Measurements from ENCODE around the gene ELMO3. TPM values are rescaled to one million over a fixed set of nuclear protein-coding genes. Genes with fewer than 3 reads are reported as not detected.
A peak's percentile ranks its signal among the peaks of the same experiment; 100 is the strongest.

Gene ELMO3
- total and polyA plus RNA-seq, 9 donors = 1.1 to 14.8 (median 2.7) TPM; not detected in 1

- DNase-seq = no peak
- Histone ChIP-seq H3K4me3 (no peak overlapping the region), H3K4me1 (ENCODE audit: insufficient read depth) (peaks cover 9% of the 10 kb centered on the region), H3K9me3 (no peaks in the 10 kb centered on the region), H3K27ac (peak overlapping the region in 1 of 2 donors; percentile 35), H3K27me3 (no peaks in the 10 kb centered on the region), H3K36me3 (no peaks in the 10 kb centered on the region)
- 66 to 81% (median 69%) methylated on average over 4 of the region's 4 CpGs for WGBS, 3 donors
- no peak for TF ChIP-seq POLR2A (IDR thresholded peaks at IDR 0.05)
- TF ChIP-seq EP300 (IDR thresholded peaks at IDR 0.05) = no peak
- TF ChIP-seq, protein P1, sequence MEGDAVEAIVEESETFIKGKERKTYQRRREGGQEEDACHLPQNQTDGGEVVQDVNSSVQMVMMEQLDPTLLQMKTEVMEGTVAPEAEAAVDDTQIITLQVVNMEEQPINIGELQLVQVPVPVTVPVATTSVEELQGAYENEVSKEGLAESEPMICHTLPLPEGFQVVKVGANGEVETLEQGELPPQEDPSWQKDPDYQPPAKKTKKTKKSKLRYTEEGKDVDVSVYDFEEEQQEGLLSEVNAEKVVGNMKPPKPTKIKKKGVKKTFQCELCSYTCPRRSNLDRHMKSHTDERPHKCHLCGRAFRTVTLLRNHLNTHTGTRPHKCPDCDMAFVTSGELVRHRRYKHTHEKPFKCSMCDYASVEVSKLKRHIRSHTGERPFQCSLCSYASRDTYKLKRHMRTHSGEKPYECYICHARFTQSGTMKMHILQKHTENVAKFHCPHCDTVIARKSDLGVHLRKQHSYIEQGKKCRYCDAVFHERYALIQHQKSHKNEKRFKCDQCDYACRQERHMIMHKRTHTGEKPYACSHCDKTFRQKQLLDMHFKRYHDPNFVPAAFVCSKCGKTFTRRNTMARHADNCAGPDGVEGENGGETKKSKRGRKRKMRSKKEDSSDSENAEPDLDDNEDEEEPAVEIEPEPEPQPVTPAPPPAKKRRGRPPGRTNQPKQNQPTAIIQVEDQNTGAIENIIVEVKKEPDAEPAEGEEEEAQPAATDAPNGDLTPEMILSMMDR (IDR thresholded peaks at IDR 0.05) = no peak
- intact Hi-C loops (cut with DNase I) = no loop called here
These were observed 41.6 kb downstream of the ELMO3 start for GRCh38 chr16:67240506-67240905.

GRCh38 chr16:67241008-67241900 lies 42.3 kb downstream of the ELMO3 start:
- DNase-seq = peak in 2 of 5 donors; percentile 50 to 54
- Histone ChIP-seq H3K36me3 (no peaks in the 10 kb centered on the region), H3K4me1 (ENCODE audit: insufficient read depth) (peaks cover 11% of the 10 kb centered on the region), H3K27ac (peak overlapping the region in 1 of 2 donors; percentile 35), H3K27me3 (no peaks in the 10 kb centered on the region), H3K9me3 (no peaks in the 10 kb centered on the region), H3K4me3 (no peak overlapping the region)
- TF ChIP-seq, protein P1 (IDR thresholded peaks at IDR 0.05) = no peak
- TF ChIP-seq POLR2A (IDR thresholded peaks at IDR 0.05) (no peak), EP300 (IDR thresholded peaks at IDR 0.05) (no peak)
- intact Hi-C loops (cut with DNase I) = no loop called here
- 41 to 52% (median 51%) methylated on average over 10 of the region's 10 CpGs for WGBS, 3 donors

- Histone ChIP-seq H3K27ac (no peak overlapping the region), H3K36me3 (no peaks in the 10 kb centered on the region), H3K9me3 (no peaks in the 10 kb centered on the region), H3K4me1 (ENCODE audit: insufficient read depth) (peaks cover 11% of the 10 kb centered on the region), H3K4me3 (no peak overlapping the region), H3K27me3 (no peaks in the 10 kb centered on the region)
- DNase-seq = no peak
- WGBS, 3 donors = 80 to 87% (median 81%) methylated on average over 4 of the region's 4 CpGs
- intact Hi-C loops (cut with DNase I) = no loop called here
- TF ChIP-seq POLR2A (IDR thresholded peaks at IDR 0.05) (no peak), EP300 (IDR thresholded peaks at IDR 0.05) (no peak)
- TF ChIP-seq, protein P1 (IDR thresholded peaks at IDR 0.05) = no peak
These were observed 43.3 kb downstream of the ELMO3 start for GRCh38 chr16:67242138-67242730.

GRCh38 chr16:67243481-67243880 lies 44.5 kb downstream of the ELMO3 start:
- Histone ChIP-seq H3K27ac (no peak overlapping the region), H3K4me3 (no peak overlapping the region), H3K9me3 (no peaks in the 10 kb centered on the region), H3K4me1 (ENCODE audit: insufficient read depth) (peaks cover 11% of the 10 kb centered on the region), H3K36me3 (no peaks in the 10 kb centered on the region), H3K27me3 (no peaks in the 10 kb centered on the region)
- intact Hi-C loops (cut with DNase I) = no loop called here
- WGBS, 3 donors = 82 to 90% (median 85%) methylated on average over 4 of the region's 4 CpGs
- no peak for TF ChIP-seq POLR2A (IDR thresholded peaks at IDR 0.05)
- no peak for DNase-seq

All from ovary (tissue), 9 donors.